H1 (cell line): ENCODE data around the gene MFSD2A. TPM values are rescaled to one million over a fixed set of nuclear protein-coding genes. Genes with fewer than 3 reads are reported as not detected.

Experiments
- ASH2L ChIP-seq: fragments of 200-600, 300-600 bp; sonication (generic); IDR thresholded peaks from one replicate; pipeline ENCODE4 v1.7.1; 2017; ENCODE audit warnings: low read length
- CBX5 ChIP-seq: fragments of 300-800, 300-1000 bp; sonication (generic); IDR thresholded peaks from 2 replicates; pipeline ENCODE4 v1.7.1; 2016; ENCODE audit warnings: antibody characterized with exemption, low read length, low read depth
- CHD1 ChIP-seq: IDR thresholded peaks from 2 replicates; pipeline ENCODE4 v1.6.1; 2012; ENCODE audit warnings: low read depth, low read length, improper control_type of control experiment
- CHD7 ChIP-seq: fragments of 300-600 bp; sonication (generic); IDR thresholded peaks from 2 replicates; pipeline ENCODE4 v1.7.1; 2012; ENCODE audit warnings: low read length, moderate library complexity, mild to moderate bottlenecking, inconsistent platforms; ENCODE audit not compliant: insufficient replicate concordance
- KDM1A ChIP-seq: fragments of 200-600, 300-600 bp; sonication (generic); IDR thresholded peaks from 2 replicates; pipeline ENCODE4 v1.7.1; 2016; ENCODE audit warnings: mild to moderate bottlenecking, low read length, borderline replicate concordance
- SUZ12 ChIP-seq: fragments of 200-600 bp; sonication (generic); IDR thresholded peaks from 2 replicates; pipeline ENCODE4 v1.6.1; 2012; ENCODE audit warnings: mild to moderate bottlenecking, inconsistent platforms, low read length, moderate library complexity, mixed read lengths
- polyA plus RNA-seq, 7 experiments: library from polyadenylated mRNA; depleted of rRNA in 3 of 7; stranded (reverse) in 5 of 7; unstranded in 2 of 7; fragments of >200 nt in 5 of 7; fragments of 200-250 nt in 2 of 7; gene quantifications; 1 replicate in 5 of 7; 2 replicates in 1 of 7; 4 replicates in 1 of 7; pipeline versions ENCODE4 v1.2.1 to v1.2.3, GENCODE V29; 2011 to 2013; ENCODE audit warnings: missing spikeins in 2 of 7, mixed read lengths in 2 of 7
- total RNA-seq: library from RNA; stranded (reverse); fragmentation: NEBNext Ultra II Directional; extraction: Animal tissue kit (Norgen Biotek cat#: 25700); gene quantifications from 2 replicates; pipeline ENCODE4 v1.2.1, GENCODE V29; 2021

Gene MFSD2A
- total and polyA plus RNA-seq, 2 of the 8 experiments (the other 6 are each of a cell fraction or from before 2014, with no cell fraction given) = 18.3 to 25.9 TPM

GRCh38 chr1:39926820-39927219, 28.1 kb upstream of the MFSD2A start (continued):
- no peak for TF ChIP-seq CHD7
- no peak for TF ChIP-seq KDM1A
- no peak for TF ChIP-seq ASH2L
- TF ChIP-seq SUZ12 = no peak
- no peak for TF ChIP-seq CHD1
- TF ChIP-seq CBX5 = no peak
